ENCODE results near the gene CD300LD. TPM values are rescaled to one million over a fixed set of nuclear protein-coding genes. Genes with fewer than 3 reads are reported as not detected.

Gene CD300LD
- total and polyA plus RNA-seq, 2 of the 8 experiments (the other 6 are each of a cell fraction or from before 2014, with no cell fraction given), result not detected

DNA sequence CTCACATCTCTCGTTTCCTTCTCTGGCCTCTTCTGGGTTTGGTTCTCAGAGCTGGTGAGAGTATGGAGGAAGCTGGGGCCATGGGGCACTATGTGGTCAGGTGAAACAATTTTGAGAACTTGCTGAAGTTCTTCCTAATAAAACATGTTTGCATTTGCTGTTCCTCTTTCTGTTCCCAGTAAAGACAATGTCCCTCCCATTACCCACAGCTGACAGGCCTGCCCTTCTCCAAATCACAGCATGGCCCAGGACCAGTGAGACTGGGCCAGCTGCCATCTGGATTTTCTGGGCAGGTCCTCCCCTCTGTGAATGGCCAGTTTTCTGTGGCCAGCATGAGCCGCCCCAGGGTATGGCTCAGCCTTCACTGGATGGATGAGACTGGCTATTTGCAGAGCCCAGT is 24.7 kb downstream of the CD300LD start, which contains the start of gene CD300H (continued):
- TF ChIP-seq KDM5A (IDR thresholded peaks at IDR 0.05; ENCODE audit: low read length) (no peak), SIX5 (IDR thresholded peaks at IDR 0.05; ENCODE audit: low read depth, low read length) (no peak), NANOG (IDR thresholded peaks at IDR 0.05; ENCODE audit: insufficient read depth, low read depth, low read length, poor library complexity, severe bottlenecking) (no peak), HDAC2 (IDR thresholded peaks at IDR 0.05; ENCODE audit: borderline replicate concordance in 1 of 2, low read depth in 2 of 2, low read length in 2 of 2) (no peak), RNF2 (IDR thresholded peaks at IDR 0.05; ENCODE audit: borderline replicate concordance, low read depth, low read length, missing control alignments, poor library complexity, severe bottlenecking) (no peak), E2F6 (IDR thresholded peaks at IDR 0.05) (no peak), SAP30 (IDR thresholded peaks at IDR 0.05; ENCODE audit: insufficient read depth, insufficient replicate concordance, low read length) (no peak)

Measured in H1 (cell line).